A549 (cell line): ENCODE data around the gene DGLUCY.

Experiments
- BHLHE40 ChIP-seq: IDR thresholded peaks from 2 replicates; pipeline ENCODE4 v1.6.1; 2012; ENCODE audit warnings: low read depth, low read length, inconsistent platforms
- CEBPB ChIP-seq, 2 experiments: fragments of >200 bp in 1 of 2; sonication (Bioruptor Twin) in 1 of 2; formaldehyde crosslinking in 1 of 2; IDR thresholded peaks; 2 replicates each; pipeline ENCODE4 v1.6.1; 2012 to 2016
- CTCF ChIP-seq: fragments of >200 bp; sonication (Bioruptor Twin); formaldehyde crosslinking; IDR thresholded peaks from 3 replicates; pipeline ENCODE4 v1.5.1; 2016
- KDM1A ChIP-seq: fragments of 200-600 bp; sonication (generic); IDR thresholded peaks from 2 replicates; pipeline ENCODE4 v1.6.1; 2016; ENCODE audit warnings: low read depth, mild to moderate bottlenecking
- KDM5A ChIP-seq: fragments of 200-600 bp; sonication (generic); IDR thresholded peaks from 2 replicates; pipeline ENCODE4 v1.6.1; 2016; ENCODE audit warnings: antibody characterized with exemption, mild to moderate bottlenecking
- NFE2L2 ChIP-seq: fragments of 150-350 bp; conservative IDR thresholded peaks from 2 replicates; pipeline ENCODE4 v1.6.1; 2014; ENCODE audit warnings: low read length
- NPAS2 ChIP-seq: fragments of 250-450 bp; sonication (Bioruptor Pico); IDR thresholded peaks from 2 replicates; pipeline ENCODE4 v1.8.0; 2022; ENCODE audit warnings: mild to moderate bottlenecking, moderate library complexity, borderline replicate concordance
- NR3C1 ChIP-seq: fragments of >200 bp; sonication (Bioruptor Twin); formaldehyde crosslinking; IDR thresholded peaks from 3 replicates; pipeline ENCODE4 v1.6.1; 2017
- POLR2A ChIP-seq: IDR thresholded peaks from 2 replicates; pipeline ENCODE4 v1.6.1; 2012; ENCODE audit warnings: mild to moderate bottlenecking, low read length
- RCOR1 ChIP-seq: fragments of 150-350 bp; IDR thresholded peaks from 2 replicates; pipeline ENCODE4 v1.6.1; 2014; ENCODE audit warnings: antibody characterized with exemption, low read length, low read depth
- REST ChIP-seq: fragments of 200-600 bp; sonication (generic); IDR thresholded peaks from 2 replicates; pipeline ENCODE4 v1.6.1; 2016; ENCODE audit warnings: antibody characterized with exemption, mild to moderate bottlenecking, moderate library complexity
- SMC3 ChIP-seq: fragments of >200 bp; sonication (Bioruptor Twin); formaldehyde crosslinking; IDR thresholded peaks from 3 replicates; pipeline ENCODE4 v1.6.1; 2018; ENCODE audit warnings: inconsistent platforms
- USF2 ChIP-seq: fragments of 450-650 bp; IDR thresholded peaks from 2 replicates; pipeline ENCODE4 v1.6.1; 2014; ENCODE audit warnings: antibody characterized with exemption
- TF ChIP-seq, protein P1 (sequence below): IDR thresholded peaks from 2 replicates; pipeline ENCODE4 v1.6.1; 2012

DNA sequence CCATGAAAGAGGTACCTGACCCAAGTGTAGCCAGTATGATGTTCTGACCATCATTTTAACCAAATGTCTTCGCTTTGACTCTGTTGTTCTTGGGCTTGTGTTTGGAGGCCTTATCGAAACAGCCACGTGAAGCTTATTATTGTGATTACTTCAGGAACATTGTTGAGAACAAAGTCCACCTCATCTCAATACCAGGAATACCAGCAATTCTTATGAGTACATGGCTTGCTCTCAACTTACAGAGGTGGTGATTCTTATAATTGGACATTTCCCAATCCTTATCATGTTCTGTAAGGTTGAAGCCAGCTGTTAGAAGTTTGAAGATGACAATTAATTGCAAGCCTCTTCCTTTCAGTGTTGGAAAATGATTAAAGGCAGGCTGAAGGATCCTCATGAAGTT, 31.6 kb upstream of the DGLUCY start:
- TF ChIP-seq NPAS2 (no peak), POLR2A (no peak), CTCF (no peak), SMC3 (no peak), REST (no peak), NR3C1 (no peak), RCOR1 (no peak), KDM5A (no peak), CEBPB (IDR thresholded peaks at IDR 0.05) (no peak), NFE2L2 (no peak), USF2 (no peak), KDM1A (no peak), BHLHE40 (no peak)
- TF ChIP-seq, protein P1, sequence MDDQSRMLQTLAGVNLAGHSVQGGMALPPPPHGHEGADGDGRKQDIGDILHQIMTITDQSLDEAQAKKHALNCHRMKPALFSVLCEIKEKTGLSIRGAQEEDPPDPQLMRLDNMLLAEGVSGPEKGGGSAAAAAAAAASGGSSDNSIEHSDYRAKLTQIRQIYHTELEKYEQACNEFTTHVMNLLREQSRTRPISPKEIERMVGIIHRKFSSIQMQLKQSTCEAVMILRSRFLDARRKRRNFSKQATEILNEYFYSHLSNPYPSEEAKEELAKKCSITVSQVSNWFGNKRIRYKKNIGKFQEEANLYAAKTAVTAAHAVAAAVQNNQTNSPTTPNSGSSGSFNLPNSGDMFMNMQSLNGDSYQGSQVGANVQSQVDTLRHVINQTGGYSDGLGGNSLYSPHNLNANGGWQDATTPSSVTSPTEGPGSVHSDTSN = no peak
